Hindlimb muscle (tissue), 1 donor: ENCODE data around the gene KCNK4. TPM values are rescaled to one million over a fixed set of nuclear protein-coding genes. Genes with fewer than 3 reads are reported as not detected.

ENCODE experiments used
- DNase-seq: peaks from one replicate; pipeline ENCODE4 v3.0.0-alpha.2; 2013
- polyA plus RNA-seq: library from polyadenylated mRNA; unstranded; fragments of 120-200 nt; gene quantifications from one replicate; pipeline ENCODE4 v1.2.1, GENCODE V29; 2013; ENCODE audit not compliant: insufficient read length

Gene KCNK4
- polyA plus RNA-seq, 1 donor: not detected

DNA sequence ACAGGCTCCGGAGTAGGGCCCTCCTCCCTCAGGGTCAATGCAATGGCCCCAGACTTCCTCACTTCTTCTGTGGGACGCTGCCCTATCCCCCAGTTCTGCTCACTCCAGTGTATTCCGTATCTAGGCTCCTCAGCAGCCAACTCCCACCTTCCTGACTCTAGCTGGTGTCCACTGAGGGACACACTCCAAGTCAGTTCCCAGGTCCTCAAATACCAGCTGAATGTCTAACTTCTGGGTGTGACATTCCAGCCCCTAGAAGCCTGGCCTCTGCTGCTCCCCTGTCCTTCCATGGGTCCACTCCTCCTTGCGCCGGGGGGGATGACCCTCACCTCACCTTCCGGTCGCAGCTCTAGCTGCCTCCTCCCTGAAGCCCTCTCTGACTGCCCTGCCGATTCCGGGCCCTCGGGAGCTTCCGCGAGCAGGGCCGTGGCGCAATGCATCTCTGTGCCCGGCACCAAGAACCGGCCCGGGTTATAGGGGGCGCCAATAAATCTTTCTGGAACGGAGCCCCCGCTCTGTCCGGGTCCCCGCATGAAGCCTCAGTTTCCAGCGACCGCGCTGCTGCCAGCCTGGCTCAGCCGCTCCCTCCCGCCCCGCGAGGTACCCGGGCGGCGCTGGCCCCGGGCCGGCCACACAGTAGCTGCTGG lies 22.1 kb upstream of the KCNK4 start:
- DNase-seq: no peak

GRCh38 chr11:64269540-64270220 lies 21.4 kb upstream of the KCNK4 start:
- DNase-seq: peak; percentile 99

DNA sequence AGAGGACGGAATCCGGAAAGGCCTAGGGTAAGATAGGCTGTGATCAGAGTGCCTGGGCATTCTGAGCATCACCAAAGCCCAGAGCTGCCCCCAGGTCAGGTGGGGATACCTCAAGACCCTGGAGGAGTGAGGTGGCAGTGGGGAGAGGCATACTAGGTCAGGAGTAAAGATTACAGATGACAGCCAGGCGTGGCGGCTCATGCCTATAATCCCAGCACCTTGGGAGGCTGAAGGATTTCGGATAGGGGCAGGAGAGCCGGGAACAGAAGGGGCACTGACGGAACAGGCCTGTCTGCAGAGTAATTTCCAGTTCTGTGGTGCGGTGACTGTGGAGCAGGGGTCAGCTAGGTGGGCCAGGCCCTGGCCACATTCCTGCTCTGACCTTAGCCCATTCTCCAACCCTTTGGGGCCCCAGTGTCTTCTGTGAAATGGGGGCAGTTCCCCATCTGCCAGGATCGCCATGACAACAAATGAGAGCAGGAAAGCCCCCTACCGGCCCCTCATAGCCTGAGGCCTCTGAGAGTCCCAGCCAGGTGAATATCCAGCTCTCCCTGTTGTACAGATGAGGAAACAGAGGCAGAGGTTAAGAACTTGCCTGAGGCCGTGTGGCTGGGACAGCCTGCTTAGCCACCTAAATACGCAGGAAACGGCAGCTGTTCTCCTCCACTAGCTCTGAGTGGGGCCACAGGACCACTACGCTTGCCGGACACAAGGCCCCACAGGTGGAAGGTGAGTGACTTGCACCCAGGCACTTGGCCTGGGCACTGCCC lies 15.9 kb upstream of the KCNK4 start:
- DNase-seq: no peak

- no peak for DNase-seq
Measured at GRCh38 chr11:64275841-64276240, 15.3 kb upstream of the KCNK4 start.

DNA sequence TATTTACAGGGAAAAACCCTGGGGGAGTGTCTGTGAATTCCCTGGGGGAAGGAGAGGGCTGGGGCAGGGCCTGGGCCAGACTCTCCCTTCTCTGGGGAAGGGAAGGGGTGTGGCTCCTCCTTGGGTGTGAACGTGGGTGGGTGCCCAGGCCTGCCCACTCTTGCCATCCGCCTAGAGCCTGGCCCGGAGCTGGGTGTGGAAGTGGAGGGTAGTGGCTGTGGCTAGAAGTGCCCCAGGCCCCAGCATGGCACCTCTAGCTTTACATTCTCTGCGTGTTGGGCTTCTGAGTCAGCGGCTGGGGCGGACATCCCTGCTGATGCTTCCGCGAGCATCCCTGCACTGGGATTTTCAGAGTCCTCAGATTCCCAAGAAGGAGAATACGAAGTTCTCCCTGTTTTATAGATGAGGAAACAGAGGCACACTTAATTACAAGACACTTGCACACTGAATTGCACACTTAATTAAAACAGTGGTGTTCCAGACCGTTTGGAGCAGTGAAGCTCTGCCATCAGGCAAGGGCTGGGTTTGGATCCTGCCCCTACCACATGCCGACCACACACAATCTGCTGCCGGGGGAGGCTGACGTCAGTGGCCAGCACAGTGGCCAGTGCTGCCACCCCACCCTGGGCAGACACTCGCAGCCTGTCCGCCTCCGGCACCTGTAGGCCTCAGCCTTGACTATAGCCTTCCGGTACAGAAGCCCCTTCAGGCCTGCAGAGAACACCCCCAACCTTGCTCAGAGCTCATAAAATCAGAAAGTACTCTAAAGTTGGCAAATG lies 14.3 kb upstream of the KCNK4 start:
- no peak for DNase-seq

DNA sequence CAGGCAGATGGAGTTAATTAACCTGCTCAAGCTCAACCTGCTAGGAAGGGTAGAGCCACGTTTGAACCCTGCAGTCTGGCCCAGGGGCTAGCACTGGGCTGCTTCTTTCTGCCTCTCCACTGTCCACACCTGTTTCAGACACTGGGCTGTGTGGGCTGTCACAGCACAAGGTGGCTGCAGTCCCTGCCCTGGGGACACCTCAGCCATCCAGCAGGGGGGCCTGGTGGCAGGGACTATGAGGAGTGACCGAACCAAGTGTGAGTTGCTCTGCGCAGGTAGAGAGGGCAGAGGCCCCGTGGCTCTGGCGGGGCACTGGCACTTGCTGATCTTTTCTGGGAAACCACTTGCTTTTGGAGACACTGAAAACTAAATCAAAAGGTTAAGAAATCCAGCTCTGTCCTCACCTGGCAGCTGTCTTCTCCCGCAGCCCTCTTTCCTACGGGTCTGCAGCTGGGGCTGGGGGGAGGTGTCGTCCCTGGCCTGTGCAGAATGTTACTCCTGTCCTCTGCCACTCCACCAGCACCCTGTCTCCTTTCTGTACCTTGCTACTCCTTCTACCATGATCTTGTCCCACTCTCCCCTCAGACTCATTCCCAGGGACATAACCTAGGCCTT lies 12.4 kb upstream of the KCNK4 start:
- DNase-seq: no peak

GRCh38 chr11:64281957-64282770 lies 8.9 kb upstream of the KCNK4 start:
- DNase-seq: no peak

- DNase-seq: no peak
Measured at GRCh38 chr11:64283092-64283491, 8.0 kb upstream of the KCNK4 start.

GRCh38 chr11:64284048-64284961 lies 6.8 kb upstream of the KCNK4 start, which contains the start of gene BAD:
Gene BAD, minus strand, starts transcription at chr11:64284665. Its CDS starts 297 bp downstream, at chr11:64284368.
- DNase-seq: peak; percentile 95

- peak; percentile 94 for DNase-seq
Measured at GRCh38 chr11:64284962-64285884, 5.9 kb upstream of the KCNK4 start, which contains the start of gene GPR137. Gene GPR137, plus strand, starts transcription at chr11:64285848. Its CDS starts 677 bp downstream, at chr11:64286525.

- no peak for DNase-seq
Measured at GRCh38 chr11:64285885-64286800, 5.0 kb upstream of the KCNK4 start.

GRCh38 chr11:64286801-64287159 lies 4.3 kb upstream of the KCNK4 start:
- no peak for DNase-seq

DNA sequence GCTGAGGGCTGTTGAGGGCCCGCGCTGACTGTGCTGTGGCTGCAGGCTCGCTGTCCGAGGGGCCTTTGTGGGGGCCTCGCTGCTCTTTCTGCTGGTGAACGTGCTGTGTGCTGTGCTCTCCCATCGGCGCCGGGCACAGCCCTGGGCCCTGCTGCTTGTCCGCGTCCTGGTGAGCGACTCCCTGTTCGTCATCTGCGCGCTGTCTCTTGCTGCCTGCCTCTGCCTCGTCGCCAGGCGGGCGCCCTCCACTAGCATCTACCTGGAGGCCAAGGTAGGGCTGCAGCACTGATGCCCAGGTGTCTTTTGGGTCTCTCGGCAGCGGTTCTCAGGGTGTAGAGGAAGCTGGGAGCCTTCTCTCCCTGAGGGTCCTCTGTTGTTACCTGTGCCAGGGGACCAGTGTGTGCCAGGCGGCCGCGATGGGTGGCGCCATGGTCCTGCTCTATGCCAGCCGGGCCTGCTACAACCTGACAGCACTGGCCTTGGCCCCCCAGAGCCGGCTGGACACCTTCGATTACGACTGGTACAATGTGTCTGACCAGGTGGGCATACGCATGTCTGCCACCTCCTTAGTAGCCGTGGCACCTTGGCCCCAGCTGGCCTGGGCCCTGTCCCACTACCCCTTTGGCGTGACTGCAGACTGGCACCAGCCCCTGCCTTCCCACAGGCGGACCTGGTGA lies 3.3 kb upstream of the KCNK4 start:
- DNase-seq: no peak

- DNase-seq: no peak
Measured at GRCh38 chr11:64288353-64288750, 2.8 kb upstream of the KCNK4 start.

DNA sequence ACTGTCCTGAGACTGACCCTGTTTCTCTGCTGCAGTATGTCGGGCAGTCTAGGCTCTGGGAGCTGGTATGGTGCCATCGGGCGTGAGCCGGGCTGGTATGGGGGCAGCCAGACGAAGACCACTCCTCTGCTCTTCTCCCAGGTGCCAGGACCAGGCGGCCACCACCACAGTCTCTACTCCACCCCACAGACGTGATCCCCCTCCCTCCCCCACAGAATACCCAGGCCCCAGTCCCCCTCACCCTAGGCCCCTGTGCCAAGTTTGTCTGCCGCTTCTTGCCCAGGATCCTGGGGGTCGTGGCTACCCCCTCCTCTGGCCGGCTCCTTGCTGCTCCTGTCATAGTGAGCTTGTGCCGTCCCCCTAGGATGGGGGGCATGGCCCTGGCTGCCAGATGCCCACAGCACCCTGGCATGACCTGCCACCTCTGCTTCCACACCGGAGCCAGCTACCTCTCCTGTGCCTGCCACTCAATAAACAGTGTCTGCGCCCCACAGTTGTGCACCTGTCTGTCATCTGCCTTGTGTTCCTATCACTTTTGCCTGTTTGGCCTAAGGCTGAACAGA lies 2.0 kb upstream of the KCNK4 start:
- DNase-seq: no peak

DNA sequence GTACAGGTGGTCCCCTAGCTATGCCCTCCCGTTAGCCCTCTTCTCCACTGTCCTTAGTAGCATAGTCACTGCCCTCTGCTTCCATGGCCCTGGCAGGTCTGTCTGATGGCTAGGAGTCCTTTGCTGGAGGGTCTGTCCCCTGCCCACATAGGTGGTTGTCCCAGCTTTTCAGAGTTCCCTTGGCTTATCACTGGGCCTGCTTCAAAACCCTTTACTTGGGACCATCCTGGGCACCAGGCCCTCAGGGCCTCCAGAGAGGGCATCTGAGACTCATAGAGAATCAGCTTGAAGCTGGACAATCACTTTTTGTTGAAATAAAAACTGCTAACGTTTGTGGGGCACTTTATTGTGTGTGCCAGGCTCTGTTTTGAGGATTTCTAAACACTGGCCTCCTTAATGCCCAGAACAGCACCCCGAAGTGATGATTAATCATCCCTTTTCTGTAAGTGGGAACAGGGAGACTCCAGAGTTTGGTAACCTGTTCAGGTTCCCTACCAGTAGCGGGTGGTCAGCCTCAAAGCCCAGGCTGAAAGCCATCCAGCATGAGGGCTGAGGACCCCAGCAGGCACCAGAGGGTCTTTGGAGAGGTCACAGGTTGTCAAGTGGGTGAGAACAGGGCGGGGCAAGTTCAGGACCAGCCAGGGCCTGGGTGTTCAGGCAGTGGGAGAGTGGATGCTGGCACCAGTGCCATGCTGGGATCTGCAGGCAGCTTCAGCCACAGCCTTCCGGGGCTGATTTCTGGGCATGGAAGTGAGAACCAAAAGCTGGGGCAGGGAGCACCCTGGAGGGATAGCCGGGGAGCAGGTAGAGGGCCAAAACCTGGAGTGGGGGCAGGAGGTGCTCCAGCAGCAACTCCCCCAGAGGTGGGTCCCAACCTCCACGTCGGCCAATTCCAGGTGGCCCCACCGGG lies 495 bp upstream of the KCNK4 start:
- DNase-seq: no peak
